PC-3 (cell line): ENCODE measurements around the gene MMRN2. TPM values are rescaled to one million over a fixed set of nuclear protein-coding genes. Genes with fewer than 3 reads are reported as not detected.

Experiments used
- ATAC-seq: fragments of 200-7000 bp; cut with Tn5 transposase; 2 replicates; pipeline ENCODE4 v1.9.1; 2020; ENCODE audit warnings: mild to moderate bottlenecking, moderate library complexity
- BruUV-seq: library from RNA; stranded (reverse); fragments of 400-500 nt; replicated peaks from 2 replicates; lab custom pipeline; 2021; lab: Mats Ljungman, UMichigan
- CTCF ChIA-PET: fragments of 300-600 bp; sonication (Branson Sonifier 250); formaldehyde crosslinking; loops from one replicate; lab custom pipeline; 2022; ENCODE audit warnings: antibody characterized with exemption; lab: Charles Lee
- POLR2A ChIA-PET: fragments of 300-600 bp; sonication (Branson Sonifier 250); formaldehyde crosslinking; loops from one replicate; lab custom pipeline; 2022; ENCODE audit warnings: antibody characterized with exemption; ENCODE audit not compliant: unreplicated experiment; lab: Charles Lee
- DNase-seq: peaks from one replicate; pipeline ENCODE4 v3.0.0-alpha.2; 2015
- H2AFZ ChIP-seq: fragments of 300-600 bp; sonication (generic); 2 replicates; pipeline ENCODE4 v1.6.0; 2016; ENCODE audit warnings: antibody characterized with exemption, low read length
- H3F3A ChIP-seq: fragments of 300-600 bp; sonication (generic); one replicate; pipeline ENCODE4 v1.6.0; 2017; ENCODE audit warnings: antibody characterized with exemption, low read length, control low read depth, mild to moderate bottlenecking; ENCODE audit not compliant: unreplicated experiment
- H3K27ac ChIP-seq: fragments of 300-600 bp; sonication (generic); 2 replicates; pipeline ENCODE4 v1.5.1; 2016; ENCODE audit warnings: mild to moderate bottlenecking, low read length
- H3K27me3 ChIP-seq: fragments of 300-600 bp; sonication (generic); 2 replicates; pipeline ENCODE4 v1.6.1; 2016; ENCODE audit warnings: low read length, mixed read lengths
- H3K36me3 ChIP-seq: fragments of 300-600 bp; sonication (generic); 2 replicates; pipeline ENCODE4 v1.6.1; 2016; ENCODE audit warnings: low read depth, mixed run types, low read length, mixed read lengths
- H3K4me1 ChIP-seq: fragments of 300-600 bp; sonication (generic); 2 replicates; pipeline ENCODE4 v1.5.1; 2016; ENCODE audit warnings: low read length; ENCODE audit not compliant: insufficient read depth
- H3K4me2 ChIP-seq: fragments of 300-600 bp; sonication (generic); 2 replicates; pipeline ENCODE4 v1.6.0; 2016; ENCODE audit warnings: low read length
- H3K4me3 ChIP-seq: fragments of 300-600 bp; sonication (generic); 2 replicates; pipeline ENCODE4 v1.5.1; 2016; ENCODE audit warnings: mild to moderate bottlenecking, low read length, mixed read lengths
- H3K79me2 ChIP-seq: fragments of 300-600 bp; sonication (generic); 2 replicates; pipeline ENCODE4 v1.6.1; 2017; ENCODE audit warnings: low read length, mixed read lengths
- H3K9ac ChIP-seq: fragments of 300-600 bp; sonication (generic); 2 replicates; pipeline ENCODE4 v1.6.0; 2016; ENCODE audit warnings: mild to moderate bottlenecking, low read length
- H3K9me2 ChIP-seq: fragments of 300-600 bp; sonication (generic); replicated peaks from 2 replicates; pipeline ENCODE4 v1.6.1; 2016; ENCODE audit warnings: mixed run types, low read length, mixed read lengths
- H3K9me3 ChIP-seq: fragments of 300-600 bp; sonication (generic); 2 replicates; pipeline ENCODE4 v1.6.1; 2016; ENCODE audit warnings: low read length, mixed read lengths
- H4K20me1 ChIP-seq: fragments of 300-600 bp; sonication (generic); 2 replicates; pipeline ENCODE4 v1.6.1; 2016; ENCODE audit warnings: low read length, mixed read lengths
- CTCF ChIP-seq: fragments of 300-600 bp; sonication (generic); conservative IDR thresholded peaks from 2 replicates; pipeline ENCODE4 v1.5.1; 2017; ENCODE audit warnings: antibody characterized with exemption, low read depth, mild to moderate bottlenecking, low read length
- EZH2 ChIP-seq: fragments of 300-600 bp; sonication (generic); IDR thresholded peaks from one replicate; pipeline ENCODE4 v1.6.1; 2017; ENCODE audit warnings: antibody characterized with exemption, mild to moderate bottlenecking, low read length; ENCODE audit not compliant: unreplicated experiment
- EZH2phosphoT487 ChIP-seq: fragments of 300-600 bp; sonication (generic); IDR thresholded peaks from 2 replicates; pipeline ENCODE4 v1.6.1; 2018; ENCODE audit warnings: mild to moderate bottlenecking, antibody characterized with exemption, low read length, borderline replicate concordance
- intact Hi-C: fragments of 100-400 bp; cut with micrococcal nuclease; formaldehyde crosslinking; loops from 2 replicates; pipeline ENCODE4 v1.9.0; 2023
- total RNA-seq: library from RNA; depleted of rRNA; stranded (reverse); fragments of >200 nt; gene quantifications from 2 replicates; pipeline ENCODE4 v1.2.3, GENCODE V29; 2014

MMRN2 gene
- total RNA-seq, 1 experiment from 2014 or later, result 1.9 TPM

DNA sequence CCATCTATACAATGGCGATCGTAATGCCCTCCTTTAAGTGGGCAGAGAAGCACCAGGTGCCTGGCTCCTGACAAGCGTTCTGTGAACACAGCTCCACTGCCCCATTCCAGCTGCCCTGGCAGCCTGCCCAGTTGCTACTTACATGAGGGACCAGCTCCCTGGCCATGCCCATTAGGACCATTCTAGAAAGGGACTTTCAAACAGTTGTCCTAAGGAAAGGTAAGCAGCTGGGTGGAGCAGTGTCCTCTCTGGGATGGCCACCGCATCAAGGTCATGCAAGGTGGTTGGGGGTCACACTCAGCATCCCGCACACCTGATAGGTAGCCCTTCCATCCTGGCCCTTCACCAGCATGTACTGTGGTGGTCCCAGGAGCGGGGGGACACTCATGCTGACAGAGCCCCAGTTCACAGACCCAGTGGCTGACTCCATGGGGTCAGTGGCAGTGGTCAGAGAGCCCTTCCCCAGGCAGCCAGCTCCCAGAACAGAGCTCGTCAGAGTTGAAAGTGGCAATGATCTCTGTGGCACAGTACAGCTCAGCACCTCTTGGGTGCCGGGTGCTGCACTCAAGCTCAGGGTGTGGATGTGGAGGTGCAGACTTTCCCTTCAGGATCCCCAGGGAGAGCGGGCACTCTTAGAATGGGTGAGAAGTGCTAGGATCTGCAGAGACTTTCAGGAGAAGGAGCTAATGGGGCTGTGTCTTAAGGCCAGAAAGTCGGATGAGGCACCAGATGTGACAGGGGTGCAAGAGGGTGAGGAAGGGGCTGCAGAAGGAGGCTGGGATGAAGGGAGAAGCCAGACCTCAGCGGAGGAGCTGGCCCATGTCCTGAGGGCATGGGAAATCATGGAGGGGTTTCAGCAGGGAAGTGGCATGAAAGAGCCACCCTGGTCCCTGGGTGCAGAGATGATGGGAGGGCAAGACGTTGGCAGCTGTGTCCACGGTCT lies 10.9 kb downstream of the MMRN2 start:
- Histone ChIP-seq H3K27ac (no peak overlapping the region), H3F3A (no peaks in the 10 kb centered on the region), H3K36me3 (no peaks in the 10 kb centered on the region), H3K9ac (no peak overlapping the region), H2AFZ (no peak overlapping the region), H4K20me1 (no peaks in the 10 kb centered on the region), H3K4me3 (no peak overlapping the region), H3K27me3 (no peaks in the 10 kb centered on the region), H3K9me3 (no peaks in the 10 kb centered on the region), H3K4me1 (no peaks in the 10 kb centered on the region), H3K79me2 (no peaks in the 10 kb centered on the region), H3K9me2 (no peaks in the 10 kb centered on the region), H3K4me2 (no peak overlapping the region)
- DNase-seq (no peak), ATAC-seq (no peak)
- TF ChIP-seq EZH2, result no peak
- no peak for TF ChIP-seq EZH2phosphoT487
- TF ChIP-seq CTCF, result no peak
- intact Hi-C loops, result no loop called here
- CTCF ChIA-PET, result no interaction called here
- POLR2A ChIA-PET, result no interaction called here
- BruUV-seq, result no TSS peak

GRCh38 chr10:86945361-86946212 lies 11.8 kb downstream of the MMRN2 start:
- Histone ChIP-seq H3K4me1 (no peaks in the 10 kb centered on the region), H3F3A (no peaks in the 10 kb centered on the region), H2AFZ (no peak overlapping the region), H3K4me2 (no peak overlapping the region), H3K27ac (no peak overlapping the region), H4K20me1 (no peaks in the 10 kb centered on the region), H3K36me3 (no peaks in the 10 kb centered on the region), H3K9ac (no peak overlapping the region), H3K9me3 (no peaks in the 10 kb centered on the region), H3K79me2 (no peaks in the 10 kb centered on the region), H3K9me2 (no peaks in the 10 kb centered on the region), H3K27me3 (no peaks in the 10 kb centered on the region), H3K4me3 (no peak overlapping the region)
- ChIA-PET CTCF (no interaction called here), POLR2A (no interaction called here)
- intact Hi-C loops, result no loop called here
- no TSS peak for BruUV-seq
- DNase-seq (no peak), ATAC-seq (no peak)
- TF ChIP-seq CTCF (no peak; the same call in 1 of the 2 replicates), EZH2phosphoT487 (no peak), EZH2 (no peak)
